Hepatocyte (in vitro differentiated cells): Measurements from ENCODE around the gene SLC35E3.

ENCODE experiments used
- CTCF ChIP-seq: fragments of 200-600 bp; sonication (generic); IDR thresholded peaks from 2 replicates; pipeline ENCODE4 v1.5.1; 2016; ENCODE audit warnings: antibody characterized with exemption, mild to moderate bottlenecking; ENCODE audit not compliant: poor library complexity
- EZH2 ChIP-seq: fragments of 200-600 bp; sonication (generic); IDR thresholded peaks from 2 replicates; pipeline ENCODE4 v1.6.1; 2016; ENCODE audit warnings: antibody characterized with exemption, mild to moderate bottlenecking, borderline replicate concordance

DNA sequence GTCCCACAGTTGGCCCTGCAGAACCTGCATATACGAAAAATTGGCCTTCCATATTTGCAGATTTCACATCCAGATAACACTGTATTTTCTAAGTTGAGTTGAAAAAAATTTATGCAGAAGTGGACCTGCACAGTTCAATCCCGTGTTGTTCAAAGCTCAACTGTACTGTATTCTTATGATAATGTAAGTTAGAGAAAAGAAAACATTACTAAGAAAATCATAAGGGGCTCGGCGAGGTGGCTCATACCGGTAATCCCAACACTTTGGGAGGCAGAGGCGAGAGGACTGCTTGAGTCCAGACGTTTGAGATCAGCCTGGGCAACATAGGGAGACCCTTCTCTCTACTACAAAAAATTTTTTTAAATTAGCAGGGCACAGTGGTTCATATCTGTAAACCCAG, 18.2 kb upstream of the SLC35E3 start:
- TF ChIP-seq CTCF = no peak
- no peak for TF ChIP-seq EZH2
